Ascending aorta (tissue), 2 donors: Measurements from ENCODE around the gene CBLN3. TPM values are rescaled to one million over a fixed set of nuclear protein-coding genes. Genes with fewer than 3 reads are reported as not detected.
A peak's percentile ranks its signal among the peaks of the same experiment; 100 is the strongest.

Experiments used
- DNase-seq, 2 donors: peaks; one replicate each; pipeline ENCODE4 v3.0.0-alpha.2; 2019; ENCODE audit warnings: low spot score in 2 of 2
- H3K27ac ChIP-seq, 2 donors: fragments of 200-600 bp; sonication (generic); one replicate each; pipeline ENCODE4 v1.5.1; 2016 to 2017; ENCODE audit warnings: mild to moderate bottlenecking in 1 of 2
- H3K27me3 ChIP-seq: fragments of 200-600 bp; sonication (generic); one replicate; pipeline ENCODE4 v1.5.1; 2017
- H3K36me3 ChIP-seq, 2 donors: fragments of 200-600 bp; sonication (generic); one replicate each; pipeline ENCODE4 v1.5.1; 2016
- H3K4me1 ChIP-seq, 2 donors: fragments of 200-600 bp; sonication (generic); one replicate each; pipeline ENCODE4 v1.5.1; 2016 to 2017; ENCODE audit warnings: mild to moderate bottlenecking in 1 of 2
- H3K4me3 ChIP-seq, 2 donors: fragments of 200-600 bp; sonication (generic); one replicate each; pipeline ENCODE4 v1.5.1; 2016 to 2017; ENCODE audit warnings: mild to moderate bottlenecking in 1 of 2
- H3K9me3 ChIP-seq, 2 donors: fragments of 200-600 bp; sonication (generic); one replicate each; pipeline ENCODE4 v1.5.1; 2016
- intact Hi-C: fragments of 100-400 bp; cut with DNase I; formaldehyde crosslinking; loops from one replicate; pipeline ENCODE4 v1.15.1; 2023
- total RNA-seq: library from RNA; depleted of rRNA; stranded (reverse); fragments of >200 nt; gene quantifications from one replicate; pipeline ENCODE4 v1.1.0, GENCODE V29; 2016
- TF ChIP-seq, protein P1 (sequence below), 3 experiments: fragments of 200-600 bp in 2 of 3; fragments of 450-650 bp in 1 of 3; sonication (generic) in 2 of 3; IDR thresholded peaks; one replicate each; pipeline ENCODE4 v1.5.1; 2016 to 2019; ENCODE audit warnings: antibody characterized with exemption in 3 of 3, mild to moderate bottlenecking in 1 of 3, moderate library complexity in 1 of 3

The CBLN3 gene
- total RNA-seq, 1 donor from 2014 or later: 2.2 TPM

DNA sequence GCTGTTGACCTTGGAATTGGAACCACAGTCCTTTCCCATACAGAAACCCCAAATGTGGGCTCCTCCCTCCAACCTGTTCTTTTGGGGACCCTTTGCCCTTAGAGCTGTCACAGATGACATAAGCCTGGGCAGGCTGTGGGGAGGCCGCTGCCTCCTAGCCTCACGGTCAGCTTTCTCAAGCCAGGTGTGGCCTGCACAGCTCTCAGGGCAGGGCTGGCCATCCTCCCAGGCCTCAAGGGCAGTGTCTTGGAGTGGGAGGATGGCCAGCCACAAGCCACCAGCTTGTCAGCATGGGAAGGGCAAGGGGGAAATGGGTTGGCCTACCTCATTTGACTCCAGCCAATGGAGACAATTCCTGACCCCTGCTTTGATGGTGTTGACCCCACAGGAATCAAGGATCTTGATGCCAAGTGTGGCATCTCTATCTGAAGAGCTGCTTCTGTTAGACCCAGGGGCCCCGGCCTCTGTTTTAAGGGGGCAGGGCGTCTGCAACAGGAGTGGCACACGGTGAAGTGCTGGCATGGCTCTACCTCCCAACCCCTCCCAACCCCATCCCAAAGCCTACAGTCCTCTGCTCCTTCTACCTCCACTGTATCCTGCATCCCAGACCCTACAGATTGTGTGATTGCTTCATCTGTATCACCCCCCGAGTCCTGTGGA lies 11.5 kb downstream of the CBLN3 start:
- peaks cover 15 to 27% of the 10 kb centered on the region in 2 donors for H3K36me3 ChIP-seq
- TF ChIP-seq, protein P1, sequence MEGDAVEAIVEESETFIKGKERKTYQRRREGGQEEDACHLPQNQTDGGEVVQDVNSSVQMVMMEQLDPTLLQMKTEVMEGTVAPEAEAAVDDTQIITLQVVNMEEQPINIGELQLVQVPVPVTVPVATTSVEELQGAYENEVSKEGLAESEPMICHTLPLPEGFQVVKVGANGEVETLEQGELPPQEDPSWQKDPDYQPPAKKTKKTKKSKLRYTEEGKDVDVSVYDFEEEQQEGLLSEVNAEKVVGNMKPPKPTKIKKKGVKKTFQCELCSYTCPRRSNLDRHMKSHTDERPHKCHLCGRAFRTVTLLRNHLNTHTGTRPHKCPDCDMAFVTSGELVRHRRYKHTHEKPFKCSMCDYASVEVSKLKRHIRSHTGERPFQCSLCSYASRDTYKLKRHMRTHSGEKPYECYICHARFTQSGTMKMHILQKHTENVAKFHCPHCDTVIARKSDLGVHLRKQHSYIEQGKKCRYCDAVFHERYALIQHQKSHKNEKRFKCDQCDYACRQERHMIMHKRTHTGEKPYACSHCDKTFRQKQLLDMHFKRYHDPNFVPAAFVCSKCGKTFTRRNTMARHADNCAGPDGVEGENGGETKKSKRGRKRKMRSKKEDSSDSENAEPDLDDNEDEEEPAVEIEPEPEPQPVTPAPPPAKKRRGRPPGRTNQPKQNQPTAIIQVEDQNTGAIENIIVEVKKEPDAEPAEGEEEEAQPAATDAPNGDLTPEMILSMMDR (IDR thresholded peaks at IDR 0.05): no peak
- peaks cover 0 to 3% of the 10 kb centered on the region in 2 donors for H3K4me1 ChIP-seq
- no peaks in the 10 kb centered on the region for H3K27me3 ChIP-seq
- no peak overlapping the region for H3K4me3 ChIP-seq
- no peaks in the 10 kb centered on the region for H3K9me3 ChIP-seq
- no peak overlapping the region for H3K27ac ChIP-seq
- no peak for DNase-seq
- intact Hi-C loops: no loop called here

GRCh38 chr14:24416932-24417619 lies 12.4 kb downstream of the CBLN3 start:
- Histone ChIP-seq H3K27me3 (no peaks in the 10 kb centered on the region), H3K27ac (no peak overlapping the region), H3K4me1 (peaks cover 0 to 3% of the 10 kb centered on the region in 2 donors), H3K36me3 (peaks cover 18 to 35% of the 10 kb centered on the region in 2 donors), H3K9me3 (no peaks in the 10 kb centered on the region), H3K4me3 (no peak overlapping the region)
- intact Hi-C loops: no loop called here
- peak in 1 of 2 donors; percentile 59 for DNase-seq
- TF ChIP-seq, protein P1 (IDR thresholded peaks at IDR 0.05): no peak

- intact Hi-C loops: no loop called here
- H3K27ac ChIP-seq: no peak overlapping the region
- H3K36me3 ChIP-seq: peaks cover 18 to 35% of the 10 kb centered on the region in 2 donors
- H3K4me1 ChIP-seq: peaks cover 0 to 3% of the 10 kb centered on the region in 2 donors
- TF ChIP-seq, protein P1 (IDR thresholded peaks at IDR 0.05): no peak
- no peaks in the 10 kb centered on the region for H3K27me3 ChIP-seq
- H3K4me3 ChIP-seq: no peak overlapping the region
- no peaks in the 10 kb centered on the region for H3K9me3 ChIP-seq
- DNase-seq: peak in 1 of 2 donors; percentile 54
Observed at GRCh38 chr14:24416254-24416931, 13.1 kb downstream of the CBLN3 start.

DNA sequence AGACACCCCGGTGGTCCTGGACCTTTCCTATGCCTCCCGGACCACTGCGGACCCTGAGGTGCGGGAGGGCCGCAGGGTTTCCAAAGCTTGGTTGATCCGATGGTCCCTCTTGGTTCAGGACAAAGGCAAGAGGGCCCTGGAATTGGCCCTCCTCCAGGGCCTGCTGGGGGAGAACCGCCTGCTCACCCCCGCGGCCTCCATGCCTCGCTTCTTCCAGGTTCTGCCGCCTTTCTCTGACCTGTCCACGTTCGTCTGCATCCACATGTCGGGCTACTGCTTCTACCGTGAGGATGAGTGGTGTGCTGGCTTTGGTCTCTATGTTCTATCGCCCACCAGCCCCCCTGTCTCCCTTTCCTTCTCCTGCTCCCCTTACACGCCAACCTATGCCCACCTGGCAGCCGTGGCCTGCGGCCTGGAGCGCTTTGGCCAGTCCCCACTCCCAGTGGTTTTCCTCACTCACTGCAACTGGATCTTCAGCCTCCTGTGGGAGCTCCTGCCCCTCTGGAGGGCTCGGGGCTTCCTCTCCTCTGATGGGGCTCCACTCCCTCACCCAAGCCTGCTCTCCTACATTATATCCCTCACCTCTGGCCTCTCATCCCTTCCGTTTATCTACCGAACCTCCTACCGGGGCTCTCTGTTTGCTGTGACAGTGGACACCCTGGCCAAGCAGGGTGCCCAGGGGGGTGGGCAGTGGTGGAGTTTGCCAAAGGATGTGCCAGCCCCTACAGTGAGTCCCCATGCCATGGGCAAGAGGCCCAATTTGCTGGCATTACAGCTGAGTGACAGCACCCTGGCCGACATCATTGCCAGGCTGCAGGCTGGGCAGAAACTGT lies 13.8 kb downstream of the CBLN3 start:
- no peak for DNase-seq
- no peaks in the 10 kb centered on the region for H3K9me3 ChIP-seq
- peaks cover 0 to 3% of the 10 kb centered on the region in 2 donors for H3K4me1 ChIP-seq
- H3K27ac ChIP-seq: no peak overlapping the region
- H3K36me3 ChIP-seq: peaks cover 21 to 35% of the 10 kb centered on the region in 2 donors
- no peak overlapping the region for H3K4me3 ChIP-seq
- H3K27me3 ChIP-seq: no peaks in the 10 kb centered on the region
- TF ChIP-seq, protein P1 (IDR thresholded peaks at IDR 0.05): no peak
- intact Hi-C loops: no loop called here

DNA sequence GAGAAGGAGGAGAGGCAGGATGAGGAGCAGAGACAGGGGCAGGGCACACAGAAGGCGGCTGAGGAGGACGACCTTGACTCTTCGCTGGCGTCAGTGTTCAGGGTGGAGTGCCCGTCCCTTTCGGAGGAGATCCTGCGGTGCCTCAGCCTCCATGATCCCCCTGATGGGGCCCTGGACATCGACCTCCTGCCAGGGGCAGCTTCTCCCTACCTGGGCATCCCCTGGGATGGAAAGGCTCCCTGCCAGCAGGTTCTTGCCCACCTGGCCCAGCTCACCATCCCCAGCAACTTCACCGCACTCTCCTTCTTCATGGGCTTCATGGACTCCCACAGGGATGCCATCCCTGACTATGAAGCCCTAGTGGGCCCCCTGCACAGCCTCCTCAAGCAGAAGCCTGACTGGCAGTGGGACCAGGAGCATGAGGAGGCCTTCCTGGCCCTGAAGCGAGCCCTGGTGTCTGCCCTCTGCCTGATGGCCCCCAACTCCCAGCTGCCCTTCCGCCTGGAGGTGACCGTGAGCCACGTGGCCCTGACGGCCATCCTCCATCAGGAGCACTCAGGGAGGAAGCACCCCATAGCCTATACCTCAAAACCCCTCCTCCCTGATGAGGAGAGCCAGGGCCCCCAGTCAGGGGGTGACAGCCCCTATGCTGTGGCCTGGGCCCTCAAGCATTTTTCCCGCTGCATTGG lies 14.6 kb downstream of the CBLN3 start:
- peaks cover 0 to 3% of the 10 kb centered on the region in 2 donors for H3K4me1 ChIP-seq
- no peaks in the 10 kb centered on the region for H3K9me3 ChIP-seq
- no peaks in the 10 kb centered on the region for H3K27me3 ChIP-seq
- no peak overlapping the region for H3K27ac ChIP-seq
- DNase-seq: no peak
- TF ChIP-seq, protein P1 (IDR thresholded peaks at IDR 0.05): no peak
- intact Hi-C loops: no loop called here
- no peak overlapping the region for H3K4me3 ChIP-seq
- H3K36me3 ChIP-seq: peaks cover 22 to 40% of the 10 kb centered on the region in 2 donors
